Measurements from ENCODE around the gene LYPD5. TPM values are rescaled to one million over a fixed set of nuclear protein-coding genes. Genes with fewer than 3 reads are reported as not detected.
"Not testable (repeated sequence)": the region's sequence is repeated elsewhere in the genome, so short reads cannot be mapped to it uniquely, and the experiment has no call there.

The LYPD5 gene
- total RNA-seq, 1 donor from 2014 or later = 3.1 TPM

DNA sequence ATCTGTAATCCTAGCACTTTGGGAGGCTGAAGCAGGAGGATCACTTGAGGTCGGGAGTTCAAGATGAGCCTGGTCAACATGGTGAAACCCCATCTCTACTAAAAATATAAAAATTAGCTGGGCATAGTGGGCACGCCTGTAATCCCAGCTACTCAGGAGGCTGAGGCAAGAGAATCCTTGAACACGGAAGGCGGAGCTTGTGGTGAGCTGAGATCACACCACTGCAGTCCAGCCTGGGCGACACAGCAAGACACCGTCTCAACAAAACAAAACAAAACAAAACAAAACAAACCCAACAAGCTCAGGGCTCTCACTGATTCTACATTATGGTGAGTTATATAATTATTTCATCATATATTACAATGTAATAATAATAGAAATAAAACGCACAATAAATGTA lies 4.2 kb upstream of the LYPD5 start:
- DNase-seq (ENCODE audit: low spot score) = not testable (repeated sequence)

DNA sequence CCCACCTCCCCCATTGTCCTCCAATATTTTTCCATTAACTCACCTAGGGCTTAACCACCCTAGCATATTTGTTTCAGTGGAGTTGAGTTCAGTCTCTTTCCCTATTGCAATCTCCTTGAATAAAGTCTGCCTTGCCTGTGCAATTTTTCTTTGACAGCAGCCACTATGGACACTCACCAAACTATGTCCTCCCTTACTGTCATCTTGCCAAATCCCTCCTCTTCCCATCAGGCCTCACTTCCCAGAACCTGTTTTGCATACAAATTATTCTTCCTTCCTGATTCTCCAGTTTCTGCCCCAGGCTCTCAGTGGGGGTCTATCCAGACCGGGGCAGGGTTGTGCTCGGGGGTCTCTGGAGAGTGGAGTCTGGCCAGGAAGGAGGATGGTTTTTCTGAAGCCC lies 2.2 kb upstream of the LYPD5 start:
- no peak for DNase-seq (ENCODE audit: low spot score)

DNA sequence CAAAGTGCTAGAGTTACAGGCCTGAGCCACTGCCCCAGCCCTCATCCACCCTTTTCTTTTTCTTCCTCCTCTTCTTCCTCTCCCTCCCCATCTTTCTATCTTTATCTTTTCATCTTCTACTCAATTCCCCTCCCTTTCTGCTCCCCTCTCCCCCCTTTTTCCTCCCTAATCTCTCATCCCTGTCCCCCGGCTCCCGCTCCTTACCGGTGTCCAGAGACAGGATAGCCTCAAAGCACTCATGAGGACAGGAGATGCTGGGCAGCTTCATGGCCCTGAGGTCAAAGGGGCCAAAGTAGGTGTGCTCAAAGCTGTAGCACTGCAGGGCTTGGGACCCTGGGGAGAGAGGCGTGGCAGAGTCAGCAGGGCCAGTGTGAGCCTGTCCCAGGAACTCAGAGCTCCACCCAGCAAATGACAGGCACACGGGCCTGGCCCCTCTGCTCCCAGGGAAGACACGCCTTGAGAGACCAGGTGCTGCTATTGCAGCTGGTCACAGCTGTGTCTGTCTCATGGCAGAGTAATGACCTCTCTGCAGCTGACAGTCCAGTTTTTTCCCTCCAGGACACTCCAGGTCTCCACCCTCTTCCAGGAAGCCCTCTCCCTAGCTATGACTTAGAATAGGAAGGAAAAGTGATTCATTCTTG lies 2.6 kb downstream of the LYPD5 start:
- DNase-seq (ENCODE audit: low spot score) = no peak

DNA sequence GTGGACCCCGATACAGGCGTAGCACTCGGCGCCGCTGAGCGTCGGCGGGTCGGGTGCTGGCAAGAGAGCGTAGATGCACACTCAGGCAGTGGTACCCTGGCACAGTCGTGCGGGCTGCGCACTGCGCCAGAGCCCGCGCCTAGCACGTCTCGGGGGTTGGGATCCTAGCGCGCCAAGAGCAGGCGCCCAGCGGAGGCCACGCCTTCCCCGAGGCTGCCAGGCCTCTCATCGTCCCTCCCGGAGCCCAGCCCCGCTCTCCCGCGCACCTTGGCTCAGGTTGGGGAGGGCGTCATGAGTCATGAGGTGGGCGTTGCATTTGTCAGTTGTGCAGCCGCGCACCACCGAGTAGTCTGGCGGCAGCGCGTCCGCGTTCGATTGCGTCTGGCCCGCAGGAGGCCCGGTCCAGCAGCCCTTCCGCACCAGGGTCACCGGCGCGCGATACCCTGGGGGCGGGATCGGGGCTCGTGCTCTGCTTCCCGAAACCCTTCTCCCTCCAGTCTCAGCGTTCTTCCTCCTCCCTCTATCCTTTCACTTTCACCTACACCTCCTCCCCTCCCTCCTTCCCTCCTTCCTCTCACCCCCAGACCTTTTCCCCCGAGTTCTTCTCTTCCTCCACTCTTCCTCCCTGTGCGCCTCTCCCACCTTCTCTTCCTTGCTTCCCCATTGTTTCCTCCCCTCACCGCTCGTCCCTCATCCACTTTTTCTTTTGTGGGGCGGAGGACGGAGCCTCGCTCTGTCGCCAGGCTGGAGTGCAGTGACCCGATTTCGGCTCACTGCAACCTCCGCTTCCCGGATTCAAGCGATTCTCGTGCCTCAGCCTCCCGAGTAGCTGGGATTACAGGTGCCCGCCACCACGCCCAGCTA lies 3.5 kb downstream of the LYPD5 start:
- DNase-seq (ENCODE audit: low spot score) = peak; percentile 45

GRCh38 chr19:43798026-43798545 lies 4.2 kb downstream of the LYPD5 start:
- DNase-seq (ENCODE audit: low spot score) = no peak

DNA sequence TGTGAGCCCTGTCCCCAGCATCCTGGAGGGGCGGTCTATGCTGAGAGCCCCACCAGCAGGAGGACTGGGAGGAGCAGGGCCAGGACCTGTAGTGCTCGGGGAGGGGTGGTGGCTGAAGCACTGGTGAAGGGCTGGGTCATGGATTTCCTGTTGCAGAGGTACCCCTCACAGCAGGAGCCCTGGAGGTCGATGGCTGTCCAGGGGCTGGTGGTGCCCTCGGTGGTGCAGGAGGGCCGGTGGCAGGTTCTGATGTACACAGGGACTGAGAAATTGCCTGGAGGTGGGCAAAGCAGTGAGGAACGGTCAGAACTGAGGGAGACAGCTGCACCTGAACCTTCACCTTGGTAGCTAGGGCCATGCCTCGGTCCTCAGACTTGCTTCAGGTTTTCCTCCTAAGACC lies 4.7 kb downstream of the LYPD5 start:
- DNase-seq (ENCODE audit: low spot score) = no peak

GRCh38 chr19:43797118-43797517 lies 5.1 kb downstream of the LYPD5 start:
- DNase-seq (ENCODE audit: low spot score) = no peak

GRCh38 chr19:43790587-43790986 lies 11.7 kb downstream of the LYPD5 start:
- no peak for DNase-seq (ENCODE audit: low spot score)

GRCh38 chr19:43789029-43789428 lies 13.2 kb downstream of the LYPD5 start:
- DNase-seq (ENCODE audit: low spot score) = no peak

GRCh38 chr19:43786665-43787064 lies 15.6 kb downstream of the LYPD5 start:
- no peak for DNase-seq (ENCODE audit: low spot score)

GRCh38 chr19:43784981-43785808 lies 17.1 kb downstream of the LYPD5 start:
- DNase-seq (ENCODE audit: low spot score) = peak; percentile 65

DNA sequence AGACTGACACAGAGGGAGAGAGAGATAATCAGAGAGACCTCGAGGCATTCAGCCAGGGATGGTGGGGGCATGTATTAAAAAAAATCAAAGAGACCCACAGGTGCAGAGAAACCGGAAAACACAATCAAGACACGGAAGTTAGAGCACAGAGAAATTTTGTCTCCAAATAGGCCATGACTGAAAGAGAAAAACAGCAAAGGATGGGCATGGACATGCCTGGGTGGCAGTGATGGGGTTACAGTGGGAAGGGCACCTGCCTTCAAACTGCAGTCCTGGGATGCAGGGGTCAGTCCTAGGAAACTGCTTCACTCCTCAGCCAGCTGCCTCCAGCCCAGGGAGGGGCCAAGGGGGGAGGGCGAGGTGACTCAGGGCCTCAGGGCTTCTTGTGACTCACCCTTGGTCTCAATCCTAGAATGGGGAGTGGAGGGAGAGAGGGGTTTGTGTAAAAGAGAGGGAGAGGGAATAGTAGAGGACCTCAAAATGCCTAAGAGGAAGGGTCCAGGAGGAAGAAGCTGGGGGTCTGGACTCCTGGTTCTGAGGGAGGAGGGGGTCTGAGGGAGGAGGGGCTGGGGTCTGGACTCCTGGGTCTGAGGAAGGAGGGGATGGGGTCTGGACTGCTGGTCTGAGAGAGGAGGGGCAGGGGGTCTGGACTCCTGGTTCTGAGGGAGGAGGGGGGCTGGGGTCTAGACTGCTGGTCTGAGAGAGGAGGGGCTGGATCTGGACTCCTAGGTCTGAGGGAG lies 17.8 kb downstream of the LYPD5 start:
- peak; percentile 81 for DNase-seq (ENCODE audit: low spot score)

GRCh38 chr19:43783636-43784035 lies 18.6 kb downstream of the LYPD5 start:
- DNase-seq (ENCODE audit: low spot score) = no peak

DNA sequence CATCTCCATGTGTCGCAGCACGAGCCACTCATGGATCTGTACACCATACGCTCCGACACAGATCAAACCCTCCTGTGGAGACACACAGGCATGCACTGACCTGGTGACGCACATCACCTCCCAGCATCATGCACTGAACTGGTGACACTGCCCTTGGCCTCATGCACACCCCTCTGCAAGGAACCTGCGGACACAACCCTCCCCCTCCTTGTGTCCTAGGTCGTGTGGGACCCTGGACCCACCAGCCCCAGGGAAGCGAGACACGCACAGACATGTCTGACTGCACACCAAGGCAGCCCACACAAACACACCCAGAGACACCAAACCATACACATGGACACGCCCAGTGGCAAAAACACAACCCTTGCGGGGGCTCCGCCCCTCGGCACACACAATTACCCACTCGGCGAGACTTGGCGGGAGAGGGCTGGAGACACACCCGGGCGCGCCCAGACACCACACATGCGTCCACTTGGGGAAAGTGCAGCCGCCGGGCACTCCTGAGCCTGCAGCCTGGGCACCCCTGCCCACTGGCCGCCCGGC lies 19.5 kb downstream of the LYPD5 start:
- DNase-seq (ENCODE audit: low spot score) = no peak

GRCh38 chr19:43782311-43782660 lies 20.0 kb downstream of the LYPD5 start:
- DNase-seq (ENCODE audit: low spot score) = no peak

DNA sequence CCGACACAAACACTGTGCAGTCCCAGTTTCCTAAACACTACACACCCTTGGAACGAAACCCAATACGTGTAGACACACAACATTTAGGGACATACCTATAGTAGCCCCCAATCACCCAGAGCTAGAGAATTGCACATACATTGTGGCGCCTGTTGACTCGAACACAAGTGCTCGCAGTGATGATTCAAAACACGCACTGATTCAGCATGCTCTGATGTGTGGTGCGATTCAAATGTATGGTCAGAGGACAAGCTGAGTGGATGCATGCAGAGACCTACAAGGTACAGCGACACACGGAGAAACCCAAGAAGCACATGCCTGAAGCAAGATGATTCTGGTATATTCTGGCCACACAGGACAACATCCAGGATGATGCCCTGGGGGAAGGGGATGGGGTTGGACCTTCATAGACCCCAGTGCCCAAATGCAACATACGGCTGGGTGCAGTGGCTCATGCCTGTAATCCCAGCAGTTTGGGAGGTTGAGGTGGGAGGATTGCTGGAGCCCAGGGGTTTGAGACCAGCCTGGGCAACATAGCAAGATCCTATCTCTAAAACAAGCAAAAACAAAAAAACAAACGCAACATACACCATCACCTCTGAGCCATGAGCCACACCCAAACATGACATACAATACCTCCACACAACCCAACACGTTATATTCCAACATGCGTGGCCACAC lies 20.5 kb downstream of the LYPD5 start:
- no peak for DNase-seq (ENCODE audit: low spot score)

DNA sequence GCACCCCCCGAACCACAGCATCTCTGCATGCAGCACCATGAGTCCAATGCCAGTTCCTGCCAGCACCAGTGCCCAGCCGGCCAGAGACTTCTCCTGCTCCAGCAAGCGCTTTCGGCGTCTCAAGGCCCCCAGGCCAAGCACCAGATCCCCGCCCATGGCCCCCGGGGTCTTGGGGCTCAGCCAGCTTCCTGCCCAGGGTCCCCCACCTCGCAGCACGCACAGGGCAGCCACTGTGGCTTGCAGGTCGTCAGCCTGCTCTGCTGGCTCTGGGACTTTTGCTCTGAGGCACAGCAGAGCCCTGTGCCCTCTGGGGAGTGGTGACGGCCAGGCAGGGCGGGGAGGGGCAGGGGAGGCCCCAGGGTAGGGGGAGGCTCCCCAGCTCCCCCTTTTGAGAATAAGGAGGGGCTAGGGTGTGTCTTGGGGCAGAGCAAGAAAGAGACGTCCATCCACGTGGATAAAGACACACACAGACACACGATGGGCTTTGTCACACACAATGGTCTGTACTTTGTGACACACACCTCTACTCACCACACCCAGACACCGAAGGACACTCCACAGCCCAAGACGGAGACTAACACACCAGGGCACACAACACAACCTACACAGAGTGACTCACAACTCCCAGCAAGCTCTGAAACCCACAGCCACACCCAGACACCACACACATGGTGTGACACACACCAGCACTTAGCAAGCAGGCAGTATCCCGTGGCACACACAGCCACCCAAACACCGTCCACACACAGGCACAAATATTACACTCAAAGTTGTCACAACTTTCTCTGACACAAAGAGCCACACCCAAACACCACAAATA lies 21.3 kb downstream of the LYPD5 start, which contains the start of gene KCNN4:
TSS of gene KCNN4 (minus strand) at position 268 of the 820 bp plus-strand sequence. CDS start at position 156, 112 bp downstream.
- DNase-seq (ENCODE audit: low spot score) = no peak

- no peak for DNase-seq (ENCODE audit: low spot score)
These were observed 22.4 kb downstream of the LYPD5 start for GRCh38 chr19:43779820-43780219.

DNA sequence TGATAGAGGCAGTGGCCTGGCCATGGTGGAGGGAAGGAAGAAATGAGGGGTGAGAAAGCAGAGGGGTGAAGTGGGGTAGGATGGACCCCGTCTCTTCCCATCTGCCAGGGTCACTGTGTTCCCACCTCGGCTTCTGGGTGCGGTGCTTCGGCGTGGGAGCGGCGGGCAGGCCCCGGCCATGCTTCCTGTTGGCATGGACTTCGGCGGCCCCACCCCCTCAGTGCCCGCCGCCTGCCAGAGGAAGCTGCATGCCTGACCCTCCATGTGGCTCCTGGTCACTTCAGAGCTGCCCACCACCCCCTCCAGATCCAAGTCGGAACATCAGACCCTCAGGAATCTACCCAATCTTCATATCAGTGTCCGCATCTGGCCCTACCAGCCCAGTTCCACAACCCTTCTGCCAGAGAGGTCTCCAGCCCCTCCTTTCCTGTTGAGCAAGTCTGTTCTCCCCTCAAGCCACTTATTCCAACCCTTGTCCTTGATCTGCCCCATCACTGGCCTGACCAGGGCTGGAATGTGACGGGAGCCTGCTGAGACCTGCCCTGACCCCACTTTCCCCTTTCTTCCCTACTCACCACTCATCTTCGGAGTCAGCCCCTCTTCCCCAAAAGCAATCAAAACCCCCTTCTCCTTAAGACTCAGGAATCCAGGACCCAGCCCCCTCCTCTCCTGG lies 23.0 kb downstream of the LYPD5 start:
- no peak for DNase-seq (ENCODE audit: low spot score)
